Tibial nerve (tissue), 3 donors: ENCODE data around the gene POU3F1.

Source experiments
- CTCF ChIP-seq, 5 experiments: fragments of 200-600 bp in 3 of 5; fragments of 450-650 bp in 2 of 5; sonication (generic) in 3 of 5; IDR thresholded peaks; one replicate each; pipeline ENCODE4 v1.5.1; 2016 to 2019; ENCODE audit warnings: antibody characterized with exemption in 5 of 5, mild to moderate bottlenecking in 3 of 5, moderate library complexity in 2 of 5
- POLR2A ChIP-seq, 2 donors: fragments of 450-650 bp; IDR thresholded peaks; one replicate each; pipeline ENCODE4 v1.6.1; 2017; ENCODE audit warnings: antibody characterized with exemption in 2 of 2, mild to moderate bottlenecking in 2 of 2, moderate library complexity in 2 of 2

- TF ChIP-seq CTCF (IDR thresholded peaks at IDR 0.05), result no peak
- no peak for TF ChIP-seq POLR2A (IDR thresholded peaks at IDR 0.05)
Observed at GRCh38 chr1:38061883-38062328, 15.3 kb upstream of the POU3F1 start.
